Endothelial cell of umbilical vein (primary cell): ENCODE data around the gene SAP30. TPM values are rescaled to one million over a fixed set of nuclear protein-coding genes. Genes with fewer than 3 reads are reported as not detected.

Experiments used
- BruUV-seq: library from RNA; stranded (reverse); fragments of 400-500 nt; replicated peaks from 2 replicates; lab custom pipeline; 2021; lab: Mats Ljungman, UMichigan
- CTCF ChIA-PET: fragments of 300-600, 350-600 bp; sonication (Branson Sonifier 250); formaldehyde crosslinking; loops from one replicate; lab custom pipeline; 2021; ENCODE audit warnings: antibody characterized with exemption, inconsistent platforms; lab: Charles Lee
- POLR2A ChIA-PET: fragments of 300-600, 350-600 bp; sonication (Branson Sonifier 250); formaldehyde crosslinking; loops from one replicate; lab custom pipeline; 2021; ENCODE audit warnings: antibody characterized with exemption, inconsistent platforms; lab: Charles Lee
- DNase-seq: peaks from one replicate; pipeline ENCODE4 v3.0.0-alpha.2; 2011; ENCODE audit warnings: low read depth, low spot score
- FAIRE-seq: peaks from 2 replicates; lab custom pipeline; 2011; peaks lifted over from hg19 to GRCh38; lab: Jason Lieb, UNC
- H2AFZ ChIP-seq: 2 replicates; pipeline ENCODE4 v1.6.0; 2012; ENCODE audit warnings: low read depth, low read length, control low read depth, inconsistent platforms
- H3K27ac ChIP-seq: 2 replicates; pipeline ENCODE4 v1.5.1; 2011; ENCODE audit warnings: low read depth, mild to moderate bottlenecking, control low read depth, low read length, moderate library complexity; ENCODE audit not compliant: insufficient read depth
- H3K27me3 ChIP-seq, 2 experiments: 2 replicates each; pipeline versions ENCODE4 v1.6.0 to v1.6.1; 2011; ENCODE audit warnings: low read length in 2 of 2, mixed read lengths in 1 of 2; ENCODE audit not compliant: control insufficient read depth in 2 of 2, insufficient read depth in 2 of 2
- H3K36me3 ChIP-seq, 2 experiments: 2 replicates in 1 of 2; 3 replicates in 1 of 2; pipeline ENCODE4 v1.5.1; 2011; ENCODE audit warnings: low read length in 2 of 2, mild to moderate bottlenecking in 1 of 2, moderate library complexity in 1 of 2; ENCODE audit not compliant: control insufficient read depth in 2 of 2, insufficient read depth in 2 of 2; ENCODE audit errors: extremely low read depth in 1 of 2
- H3K4me1 ChIP-seq: 3 replicates; pipeline ENCODE4 v1.5.1; 2011; ENCODE audit warnings: mild to moderate bottlenecking, low read length; ENCODE audit not compliant: control insufficient read depth, insufficient read depth; ENCODE audit errors: extremely low read depth
- H3K4me2 ChIP-seq: 2 replicates; pipeline ENCODE4 v1.6.1; 2011; ENCODE audit warnings: low read length, control low read depth, mixed read lengths; ENCODE audit not compliant: insufficient read depth
- H3K4me3 ChIP-seq, 3 experiments: fragments of 200-600 bp in 1 of 3; sonication (generic), shearing (Covaris generic) in 1 of 3; replicated peaks in 1 of 3; 2 replicates each; pipeline ENCODE4 v1.5.1; 2011 to 2016; ENCODE audit warnings: control low read depth in 3 of 3, low read length in 3 of 3, mild to moderate bottlenecking in 2 of 3, inconsistent platforms in 1 of 3, low read depth in 1 of 3, moderate library complexity in 1 of 3; ENCODE audit not compliant: insufficient read depth in 1 of 3
- H3K79me2 ChIP-seq: 2 replicates; pipeline ENCODE4 v1.6.0; 2012; ENCODE audit warnings: low read length, inconsistent platforms; ENCODE audit not compliant: control insufficient read depth, insufficient read depth
- H3K9ac ChIP-seq: replicated peaks from 2 replicates; pipeline ENCODE3; 2011; ENCODE audit warnings: low read length, control low read depth; ENCODE audit not compliant: insufficient read depth; ENCODE audit errors: extremely low read depth
- H3K9me1 ChIP-seq: replicated peaks from 3 replicates; pipeline ENCODE4 v1.6.0; 2011; ENCODE audit warnings: mild to moderate bottlenecking, low read length; ENCODE audit not compliant: control insufficient read depth, insufficient read depth; ENCODE audit errors: extremely low read depth
- H3K9me3 ChIP-seq: replicated peaks from 2 replicates; pipeline ENCODE4 v1.5.1; 2012; ENCODE audit warnings: low read length, inconsistent platforms; ENCODE audit not compliant: control insufficient read depth, insufficient read depth
- H4K20me1 ChIP-seq: replicated peaks from 2 replicates; pipeline ENCODE3; 2011; ENCODE audit warnings: mild to moderate bottlenecking, low read length; ENCODE audit not compliant: control insufficient read depth, insufficient read depth; ENCODE audit errors: extremely low read depth
- CTCF ChIP-seq, 2 donors: IDR thresholded peaks; 1 replicate in 1 of 2; 2 replicates in 1 of 2; pipeline ENCODE4 v1.5.1; 2011; ENCODE audit warnings: low read length in 2 of 2, mild to moderate bottlenecking in 2 of 2, moderate library complexity in 2 of 2, control low read depth in 1 of 2, inconsistent platforms in 1 of 2, low read depth in 1 of 2; ENCODE audit not compliant: insufficient read depth in 1 of 2; ENCODE audit errors: extremely low read depth in 1 of 2
- EZH2 ChIP-seq: IDR thresholded peaks from 2 replicates; pipeline ENCODE4 v1.6.1; 2012; ENCODE audit warnings: borderline replicate concordance, low read depth, mild to moderate bottlenecking, moderate library complexity, low read length, inconsistent platforms; ENCODE audit not compliant: severe bottlenecking
- FOS ChIP-seq: IDR thresholded peaks from 2 replicates; pipeline ENCODE4 v1.6.1; 2011; ENCODE audit warnings: mild to moderate bottlenecking, low read length, moderate library complexity, borderline replicate concordance; ENCODE audit not compliant: insufficient read depth
- GATA2 ChIP-seq: IDR thresholded peaks from 2 replicates; pipeline ENCODE4 v1.7.0; 2011; ENCODE audit warnings: low read depth, mild to moderate bottlenecking, moderate library complexity, mixed read lengths, low read length; ENCODE audit not compliant: insufficient read length, insufficient read depth
- JUN ChIP-seq: IDR thresholded peaks from 2 replicates; pipeline ENCODE4 v1.6.1; 2011; ENCODE audit warnings: borderline replicate concordance, low read depth; ENCODE audit not compliant: insufficient read length, insufficient read depth
- MAX ChIP-seq: IDR thresholded peaks from 2 replicates; pipeline ENCODE4 v1.6.1; 2011; ENCODE audit not compliant: insufficient read depth, insufficient read length
- MYC ChIP-seq: IDR thresholded peaks from one replicate; pipeline ENCODE4 v1.6.1; 2011; ENCODE audit warnings: mild to moderate bottlenecking, low read depth, low read length
- POLR2A ChIP-seq: IDR thresholded peaks from 2 replicates; pipeline ENCODE4 v1.6.1; 2012; ENCODE audit warnings: low read depth, mild to moderate bottlenecking, control low read depth, low read length
- POLR2AphosphoS5 ChIP-seq: IDR thresholded peaks from 2 replicates; pipeline ENCODE4 v1.6.1; 2012; ENCODE audit warnings: low read depth, mild to moderate bottlenecking, control low read depth, low read length, moderate library complexity; ENCODE audit not compliant: insufficient read depth
- dilution Hi-C: fragments of 300-500 bp; cut with MboI; formaldehyde crosslinking; loops from one replicate; pipeline ENCODE4 v1.15.0; 2019; ENCODE audit warnings: low sequenced_read_pairs; ENCODE audit not compliant: extremely low pct_ligation_motif_present
- intact Hi-C: fragments of 100-400 bp; cut with micrococcal nuclease; formaldehyde crosslinking; loops from one replicate; pipeline ENCODE4 v1.10.0; 2022
- polyA plus RNA-seq, 4 experiments: library from polyadenylated mRNA; depleted of rRNA in 3 of 4; stranded (reverse) in 3 of 4; unstranded in 1 of 4; fragments of >200 nt; gene quantifications; 2 replicates each; pipeline versions ENCODE4 v1.2.1 to v1.2.3, GENCODE V29; 2011 to 2012; ENCODE audit warnings: missing spikeins in 1 of 4
- total RNA-seq: library from RNA; stranded (reverse); gene quantifications from 2 replicates; pipeline ENCODE4 v1.2.3, GENCODE V29; 2021

Gene SAP30
- total and polyA plus RNA-seq, 2 donors (not counting 3 experiments of a cell fraction or from before 2014, with no cell fraction given): 9.9 to 23.8 TPM

DNA sequence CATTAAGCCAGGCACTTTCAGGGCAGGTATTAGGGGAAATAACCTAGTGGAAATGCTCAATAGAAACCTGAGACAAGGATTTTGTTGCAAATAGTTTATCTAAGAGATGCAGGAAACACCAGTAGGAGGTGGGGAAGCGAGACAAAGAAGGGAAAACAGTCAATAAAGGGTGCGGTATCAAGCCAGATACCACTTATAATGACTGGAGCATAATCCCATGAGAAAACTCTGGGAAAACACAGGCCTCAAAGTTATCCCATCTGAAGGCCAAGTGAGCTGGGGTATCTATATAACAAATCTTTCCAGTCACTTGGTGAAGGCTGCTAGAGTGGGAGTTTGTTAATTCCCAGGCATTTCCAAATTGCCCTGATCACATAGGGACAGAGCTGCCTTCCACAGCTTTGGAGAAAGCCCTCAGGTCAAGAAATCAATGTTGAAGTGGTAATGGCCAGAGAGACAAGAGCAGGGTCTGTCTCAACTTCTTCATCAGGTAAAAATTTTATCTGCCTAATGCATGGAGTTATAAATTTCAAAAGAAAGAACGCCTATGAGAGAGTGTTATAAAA is 26.8 kb upstream of the SAP30 start:
- no peak overlapping the region for H3K4me2 ChIP-seq
- DNase-seq (peak; percentile 52), FAIRE-seq (no peak)
- TF ChIP-seq GATA2: no peak
- TF ChIP-seq JUN: no peak
- no peak for TF ChIP-seq POLR2A
- no peak for TF ChIP-seq POLR2AphosphoS5
- no peak for TF ChIP-seq CTCF (IDR thresholded peaks at IDR 0.05; ENCODE audit: extremely low read depth in 1 of 2, insufficient read depth in 1 of 2, low read depth in 1 of 2, low read length in 2 of 2)
- no peak for TF ChIP-seq MAX
- no peak for TF ChIP-seq EZH2
- no peak for TF ChIP-seq MYC
- no peak for TF ChIP-seq FOS
- H3K4me3 ChIP-seq: no peak overlapping the region
- no peaks in the 10 kb centered on the region for H3K79me2 ChIP-seq
- H3K36me3 ChIP-seq: no peaks in the 10 kb centered on the region
- H4K20me1 ChIP-seq: no peaks in the 10 kb centered on the region
- dilution Hi-C loops (no loop called here), intact Hi-C loops (no loop called here)
- ChIA-PET POLR2A (no interaction called here), CTCF (no interaction called here)
- H3K27ac ChIP-seq: no peak overlapping the region
- H3K27me3 ChIP-seq: no peaks in the 10 kb centered on the region
- peak overlapping the region; percentile 54 for H2AFZ ChIP-seq
- no peaks in the 10 kb centered on the region for H3K9me1 ChIP-seq
- no peaks in the 10 kb centered on the region for H3K9me3 ChIP-seq
- BruUV-seq: no TSS peak
- peaks cover 2% of the 10 kb centered on the region for H3K4me1 ChIP-seq
- H3K9ac ChIP-seq: no peak overlapping the region
